Activated CD8-positive, alpha-beta memory T cell treated with anti-CD3 and anti-CD28 coated beads for 24 hours (primary cell): ENCODE data around the gene TECR.
A peak's percentile ranks its signal among the peaks of the same experiment; 100 is the strongest.
"Not testable (repeated sequence)": the region's sequence is repeated elsewhere in the genome, so short reads cannot be mapped to it uniquely, and the experiment has no call there.

ENCODE experiments used
- DNase-seq: peaks from one replicate; pipeline ENCODE4 v3.0.0-alpha.2; 2020

TECR gene

GRCh38 chr19:14529254-14530004 is at the start of gene TECR:
Gene TECR (plus strand): TSS chr19:14529594. CDS start chr19:14529697, 103 bp downstream.
- DNase-seq = peak; percentile 100

GRCh38 chr19:14479975-14480699 is 49.3 kb upstream of the TECR start:
- peak; percentile 91 for DNase-seq

GRCh38 chr19:14480700-14481079 is 48.7 kb upstream of the TECR start:
- no peak for DNase-seq

GRCh38 chr19:14482172-14482941 is 47.0 kb upstream of the TECR start:
- DNase-seq = no peak

DNA sequence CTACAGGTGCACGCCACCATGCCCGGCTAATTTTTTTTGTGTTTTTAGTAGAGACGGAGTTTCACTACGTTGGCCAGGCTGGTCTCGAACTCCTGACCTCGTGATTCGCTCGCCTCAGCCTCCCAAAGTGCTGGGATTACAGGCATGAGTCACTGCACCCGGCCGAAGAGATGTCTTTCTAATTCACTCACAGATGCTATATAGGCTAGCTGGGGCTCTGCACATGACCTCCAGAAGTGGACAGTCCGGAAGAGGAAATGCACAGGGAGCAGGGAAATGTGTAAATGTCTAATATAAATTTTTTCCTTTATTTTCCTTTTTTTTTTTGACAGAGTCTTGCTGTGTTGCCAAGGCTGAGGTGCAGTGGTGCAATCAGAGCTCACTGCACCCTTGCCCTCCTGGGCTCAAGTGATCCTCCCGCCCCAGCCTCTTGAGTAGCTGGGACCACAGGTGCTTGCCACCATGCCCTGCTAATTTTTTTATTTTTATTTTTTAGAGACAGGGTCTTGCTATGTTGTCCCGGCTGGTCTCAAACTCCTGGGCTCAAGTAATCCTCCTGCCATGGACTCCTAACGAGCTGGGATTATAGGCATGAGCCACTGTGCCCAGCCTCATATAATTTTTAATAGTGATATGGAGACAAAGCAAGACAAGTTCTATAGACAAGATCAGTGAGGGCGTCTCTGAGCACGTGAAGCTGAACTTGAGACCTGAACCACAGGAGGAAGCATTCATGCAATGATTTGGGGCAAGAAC is 41.8 kb upstream of the TECR start:
- DNase-seq = no peak

- no peak for DNase-seq
Observed at GRCh38 chr19:14492756-14493337, 36.5 kb upstream of the TECR start.

GRCh38 chr19:14494411-14494810 is 35.0 kb upstream of the TECR start:
- DNase-seq = no peak

DNA sequence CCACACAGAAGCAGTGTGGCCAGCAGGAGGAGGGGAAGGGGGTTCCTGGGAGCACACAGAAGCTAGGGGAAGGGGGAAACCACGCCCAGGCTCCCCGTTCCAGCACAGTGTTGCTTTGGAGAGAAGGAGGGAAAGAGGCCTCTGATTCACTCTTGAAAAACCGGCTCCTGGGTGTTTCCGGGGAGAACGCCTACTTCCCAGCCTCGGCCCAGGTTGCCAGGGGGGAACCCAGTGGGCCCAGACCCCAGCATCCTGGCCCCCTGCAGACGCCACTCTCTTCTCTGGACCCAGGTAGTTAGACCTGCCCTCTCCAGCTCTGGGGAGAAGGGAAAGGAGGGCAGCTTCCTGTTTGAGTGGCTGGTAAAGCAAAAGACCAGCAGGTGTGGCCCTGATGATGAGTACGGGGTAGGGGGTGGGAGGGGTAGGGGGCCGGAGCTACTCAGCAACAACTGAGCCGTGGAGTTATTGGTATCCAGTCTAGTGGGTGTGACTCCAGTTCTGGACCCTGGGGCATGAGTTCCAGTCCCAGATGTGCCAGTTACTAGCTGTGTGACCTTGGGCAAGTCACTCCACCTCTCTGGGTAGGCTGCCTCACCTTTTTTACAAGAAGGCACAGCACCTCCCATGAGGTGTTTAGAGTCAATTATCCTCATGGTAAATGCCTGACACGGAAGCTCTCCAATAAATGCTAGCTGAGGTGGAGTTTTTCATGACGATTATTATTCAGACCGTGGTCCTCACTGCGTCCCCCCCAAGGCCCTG is 34.3 kb upstream of the TECR start:
- DNase-seq = no peak

- no peak for DNase-seq
Observed at GRCh38 chr19:14495672-14496028, 33.7 kb upstream of the TECR start.

GRCh38 chr19:14496029-14496833 is 33.2 kb upstream of the TECR start, which contains the start of gene GIPC1:
Gene GIPC1 (minus strand): TSS chr19:14496127. CDS start chr19:14482976, 13,151 bp downstream.
- DNase-seq = peak; percentile 95

- no peak for DNase-seq
Observed at GRCh38 chr19:14496834-14497227, 32.6 kb upstream of the TECR start.

DNA sequence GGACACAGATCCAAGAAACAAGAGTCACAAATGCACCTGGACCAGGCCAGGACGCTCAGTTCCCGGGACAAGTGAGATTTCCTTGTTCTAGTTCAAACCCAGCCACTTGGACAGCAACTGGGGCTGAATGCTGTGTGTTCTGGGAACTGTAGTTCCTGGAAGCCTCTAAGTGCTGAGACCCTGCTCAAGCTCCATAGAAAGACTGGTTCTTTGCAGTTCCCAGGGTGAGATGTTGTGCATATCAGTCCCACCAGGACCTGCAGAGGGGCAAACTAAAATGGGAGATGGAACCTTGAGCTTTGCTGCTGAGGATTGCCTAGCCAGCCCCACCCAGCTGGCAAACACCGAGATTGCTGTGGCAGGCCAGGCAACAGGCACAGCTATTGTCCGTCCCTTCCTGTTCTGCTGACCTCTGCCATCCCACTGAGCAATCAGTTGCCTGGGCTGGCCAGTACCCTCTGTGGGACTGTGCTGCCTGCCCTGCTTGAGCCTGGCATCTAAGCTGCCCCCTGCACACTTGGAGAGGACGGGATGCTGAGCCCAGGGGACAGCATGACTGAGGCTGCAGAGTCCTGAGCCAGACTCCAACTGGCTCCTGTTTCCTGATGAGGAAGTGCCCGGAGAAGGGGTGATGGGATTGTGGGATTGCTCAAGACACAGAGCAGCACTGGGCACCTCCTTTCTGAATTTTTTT is 32.0 kb upstream of the TECR start:
- no peak for DNase-seq

GRCh38 chr19:14502334-14503092 is 26.9 kb upstream of the TECR start:
- DNase-seq = no peak

GRCh38 chr19:14503285-14503684 is 26.1 kb upstream of the TECR start:
- no peak for DNase-seq

- not testable (repeated sequence) for DNase-seq
Observed at GRCh38 chr19:14504575-14504974, 24.8 kb upstream of the TECR start.

GRCh38 chr19:14505488-14506239 is 23.7 kb upstream of the TECR start:
- DNase-seq = peak; percentile 89

- no peak for DNase-seq
Observed at GRCh38 chr19:14507704-14508542, 21.5 kb upstream of the TECR start.
